Activated B cell treated with CpG ODN at 0.5 μM for 24 hours (primary cell): Measurements from ENCODE around the gene LIMK1. TPM values are rescaled to one million over a fixed set of nuclear protein-coding genes. Genes with fewer than 3 reads are reported as not detected.

ENCODE experiments used
- ATAC-seq: fragments of 200-7000 bp; cut with Tn5 transposase; one replicate; pipeline ENCODE4 v1.10.0; 2021; ENCODE audit warnings: low read depth, mild to moderate bottlenecking, moderate library complexity
- CTCF ChIA-PET: fragments of 350-600 bp; sonication (Branson Sonifier 250); formaldehyde crosslinking; loops from one replicate; lab custom pipeline; 2021; ENCODE audit warnings: antibody characterized with exemption; lab: Charles Lee
- POLR2A ChIA-PET: fragments of 350-600 bp; sonication (Branson Sonifier 250); formaldehyde crosslinking; loops from one replicate; lab custom pipeline; 2021; ENCODE audit warnings: antibody characterized with exemption; lab: Charles Lee
- DNase-seq: peaks from one replicate; pipeline ENCODE4 v3.0.0; 2022
- H3K27ac Mint-ChIP-seq: one replicate; pipeline ENCODE4 v1.8.0; 2020; ENCODE audit warnings: mixed read lengths
- H3K27me3 Mint-ChIP-seq: one replicate; pipeline ENCODE4 v1.8.0; 2021; ENCODE audit warnings: mixed read lengths
- H3K36me3 Mint-ChIP-seq: one replicate; pipeline ENCODE4 v1.8.0; 2021; ENCODE audit warnings: low read depth, mixed read lengths
- H3K4me1 Mint-ChIP-seq: one replicate; pipeline ENCODE4 v1.8.0; 2021; ENCODE audit warnings: mixed read lengths
- H3K4me3 Mint-ChIP-seq: one replicate; pipeline ENCODE4 v1.8.0; 2020; ENCODE audit warnings: mild to moderate bottlenecking, mixed read lengths
- H3K9me3 Mint-ChIP-seq: one replicate; pipeline ENCODE4 v1.8.0; 2020; ENCODE audit warnings: mixed read lengths
- CTCF ChIP-seq: fragments of 200-600 bp; IDR thresholded peaks from one replicate; pipeline ENCODE4 v1.8.0; 2022; ENCODE audit warnings: antibody characterized with exemption, mild to moderate bottlenecking
- intact Hi-C: fragments of 100-400 bp; cut with micrococcal nuclease; formaldehyde crosslinking; loops from one replicate; pipeline ENCODE4 v1.15.1; 2024
- total RNA-seq: library from RNA; stranded (reverse); gene quantifications from 2 replicates; pipeline ENCODE4 v1.2.3, GENCODE V29; 2022

Gene LIMK1
- total RNA-seq, 1 donor from 2014 or later = 59.6 TPM

GRCh38 chr7:74040101-74040790 is 43.4 kb upstream of the LIMK1 start:
- POLR2A ChIA-PET = no interaction called here
- ATAC-seq = no peak
- Mint-ChIP-seq H3K4me3 (no peak overlapping the region), H3K36me3 (no peaks in the 10 kb centered on the region), H3K27me3 (peaks cover 13% of the 10 kb centered on the region), H3K4me1 (no peaks in the 10 kb centered on the region), H3K9me3 (no peaks in the 10 kb centered on the region), H3K27ac (no peak overlapping the region)
- DNase-seq = no peak
- CTCF ChIA-PET = no interaction called here
- no peak for TF ChIP-seq CTCF
- intact Hi-C loops = no loop called here

DNA sequence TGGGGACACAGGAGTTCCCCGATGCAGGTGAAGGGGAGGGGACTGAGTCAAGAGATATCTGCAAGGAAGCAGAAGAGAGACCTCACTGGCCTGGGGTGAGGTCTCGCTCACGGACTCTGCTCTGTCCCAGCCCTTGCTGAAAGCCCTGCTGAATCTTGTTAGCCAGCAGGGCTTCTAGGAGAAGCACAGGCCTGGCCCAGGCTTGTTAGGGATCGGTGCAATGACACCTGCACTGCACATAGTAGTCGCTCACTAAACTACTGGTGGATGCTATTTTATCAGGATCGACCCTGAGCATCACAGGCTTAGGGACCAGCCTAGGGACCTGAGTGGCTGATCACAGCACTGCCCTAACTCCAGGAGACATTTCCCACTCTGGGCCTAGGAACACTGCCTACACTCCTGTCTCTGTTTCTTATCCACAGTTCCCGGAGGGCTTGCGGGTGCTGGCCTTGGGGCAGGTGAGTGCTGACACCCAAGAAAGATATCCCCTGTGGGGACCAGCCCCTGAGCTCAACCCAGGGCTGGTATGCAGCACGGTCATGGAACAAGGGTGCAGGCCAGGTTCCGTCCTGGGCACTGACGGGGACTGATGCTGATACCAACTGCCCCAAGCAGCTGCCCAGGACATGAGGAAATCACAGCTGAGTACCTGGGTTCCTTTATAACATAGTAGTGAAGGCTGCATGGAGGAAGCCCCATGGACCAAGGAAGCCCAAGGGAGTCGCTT is 42.6 kb upstream of the LIMK1 start:
- Mint-ChIP-seq H3K4me1 (no peaks in the 10 kb centered on the region), H3K4me3 (no peak overlapping the region), H3K36me3 (no peaks in the 10 kb centered on the region), H3K27me3 (peaks cover 13% of the 10 kb centered on the region), H3K27ac (no peak overlapping the region), H3K9me3 (no peaks in the 10 kb centered on the region)
- CTCF ChIA-PET = no interaction called here
- ATAC-seq (no peak), DNase-seq (no peak)
- intact Hi-C loops = no loop called here
- no peak for TF ChIP-seq CTCF
- POLR2A ChIA-PET = no interaction called here

GRCh38 chr7:74042746-74043522 is 40.7 kb upstream of the LIMK1 start:
- Mint-ChIP-seq H3K27ac (no peak overlapping the region), H3K36me3 (no peaks in the 10 kb centered on the region), H3K9me3 (no peaks in the 10 kb centered on the region), H3K4me3 (no peak overlapping the region), H3K4me1 (no peaks in the 10 kb centered on the region), H3K27me3 (peaks cover 13% of the 10 kb centered on the region)
- TF ChIP-seq CTCF = no peak
- intact Hi-C loops = no loop called here
- ChIA-PET POLR2A (no interaction called here), CTCF (no interaction called here)
- ATAC-seq (no peak), DNase-seq (no peak)

DNA sequence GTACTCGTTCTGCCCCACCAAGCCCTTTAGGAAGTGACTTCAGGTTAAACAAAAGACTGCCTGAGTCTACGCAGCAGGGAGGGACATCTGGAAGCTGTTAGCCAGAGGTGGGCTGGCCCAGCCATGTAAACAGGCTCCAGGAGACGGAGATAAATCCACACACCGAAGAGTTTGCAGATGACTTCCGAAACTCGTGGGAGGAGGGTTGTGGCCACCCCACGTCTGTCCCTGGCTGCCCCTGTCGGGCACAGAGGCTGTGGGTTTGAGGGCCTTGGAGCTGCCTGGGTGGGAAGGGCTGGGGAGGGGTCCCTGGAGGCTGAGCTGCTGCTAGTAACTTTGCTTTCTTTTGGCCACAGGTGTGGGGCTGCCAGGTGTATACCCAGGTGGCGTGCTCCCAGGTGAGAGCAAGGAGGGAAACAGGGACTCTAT is 40.1 kb upstream of the LIMK1 start:
- no peak overlapping the region for H3K4me3 Mint-ChIP-seq
- intact Hi-C loops = no loop called here
- TF ChIP-seq CTCF = no peak
- peaks cover 10% of the 10 kb centered on the region for H3K27me3 Mint-ChIP-seq
- no peaks in the 10 kb centered on the region for H3K9me3 Mint-ChIP-seq
- no peak for DNase-seq
- POLR2A ChIA-PET = no interaction called here
- H3K4me1 Mint-ChIP-seq = no peaks in the 10 kb centered on the region
- H3K36me3 Mint-ChIP-seq = no peaks in the 10 kb centered on the region
- no peak for ATAC-seq
- no peak overlapping the region for H3K27ac Mint-ChIP-seq
- CTCF ChIA-PET = no interaction called here
